Vagina (tissue), 2 donors: Measurements from ENCODE around the gene ITGA11.

Experiments
- CTCF ChIP-seq, 3 experiments: fragments of 450-650 bp in 2 of 3; fragments of 200-600 bp in 1 of 3; sonication (generic) in 1 of 3; IDR thresholded peaks; one replicate each; pipeline ENCODE4 v1.5.1; 2017 to 2019; ENCODE audit warnings: antibody characterized with exemption in 3 of 3, mild to moderate bottlenecking in 2 of 3, moderate library complexity in 2 of 3
- POLR2A ChIP-seq, 2 donors: fragments of 450-650 bp; IDR thresholded peaks; one replicate each; pipeline ENCODE4 v1.6.1; 2017; ENCODE audit warnings: antibody characterized with exemption in 2 of 2, mild to moderate bottlenecking in 2 of 2, moderate library complexity in 2 of 2
- POLR2AphosphoS5 ChIP-seq, 2 donors: sonication (generic); formaldehyde crosslinking; IDR thresholded peaks; one replicate each; pipeline ENCODE4 v1.9.0; 2017; ENCODE audit warnings: antibody characterized with exemption in 2 of 2, mild to moderate bottlenecking in 2 of 2, low read depth in 1 of 2; ENCODE audit not compliant: insufficient read depth in 1 of 2

- no peak for TF ChIP-seq POLR2A (IDR thresholded peaks at IDR 0.05)
- TF ChIP-seq CTCF (IDR thresholded peaks at IDR 0.05): no peak
- no peak for TF ChIP-seq POLR2AphosphoS5 (IDR thresholded peaks at IDR 0.05; ENCODE audit: insufficient read depth in 1 of 2, low read depth in 1 of 2)
Measured at GRCh38 chr15:68318931-68319909, 112.7 kb downstream of the ITGA11 start.
